Vagina (tissue), 2 donors: Measurements from ENCODE around the gene MMRN2. TPM values are rescaled to one million over a fixed set of nuclear protein-coding genes. Genes with fewer than 3 reads are reported as not detected.
"Not testable (repeated sequence)": the region's sequence is repeated elsewhere in the genome, so short reads cannot be mapped to it uniquely, and the experiment has no call there.

Experiments
- DNase-seq, 2 donors: peaks; one replicate each; pipeline ENCODE4 v3.0.0-alpha.2; 2017; ENCODE audit errors: extremely low spot score in 2 of 2
- H3K27ac ChIP-seq: fragments of 200-600 bp; sonication (generic); one replicate; pipeline ENCODE4 v1.5.1; 2019
- H3K27me3 ChIP-seq: fragments of 200-600 bp; sonication (generic); one replicate; pipeline ENCODE4 v1.5.1; 2019
- H3K36me3 ChIP-seq, 2 donors: fragments of 200-600 bp; sonication (generic); one replicate each; pipeline ENCODE4 v1.5.1; 2017 to 2019
- H3K4me1 ChIP-seq: fragments of 200-600 bp; sonication (generic); one replicate; pipeline ENCODE4 v1.5.1; 2019
- H3K4me3 ChIP-seq, 2 donors: fragments of 200-600 bp; sonication (generic); 1 replicate in 1 of 2; 2 replicates in 1 of 2; pipeline ENCODE4 v1.5.1; 2016 to 2019
- H3K9me3 ChIP-seq: fragments of 200-600 bp; sonication (generic); one replicate; pipeline ENCODE4 v1.5.1; 2019
- POLR2A ChIP-seq, 2 donors: fragments of 450-650 bp; IDR thresholded peaks; one replicate each; pipeline ENCODE4 v1.6.1; 2017; ENCODE audit warnings: antibody characterized with exemption in 2 of 2, mild to moderate bottlenecking in 2 of 2, moderate library complexity in 2 of 2
- POLR2AphosphoS5 ChIP-seq, 2 donors: sonication (generic); formaldehyde crosslinking; IDR thresholded peaks; one replicate each; pipeline ENCODE4 v1.9.0; 2017; ENCODE audit warnings: antibody characterized with exemption in 2 of 2, mild to moderate bottlenecking in 2 of 2, low read depth in 1 of 2; ENCODE audit not compliant: insufficient read depth in 1 of 2
- intact Hi-C: fragments of 100-400 bp; cut with DNase I; formaldehyde crosslinking; loops from one replicate; pipeline ENCODE4 v1.15.1; 2023
- total RNA-seq: library from RNA; depleted of rRNA; stranded (reverse); fragments of >200 nt; gene quantifications from one replicate; pipeline ENCODE4 v1.2.3, GENCODE V29; 2016
- TF ChIP-seq, protein P1 (sequence below), 3 experiments: fragments of 450-650 bp in 2 of 3; fragments of 200-600 bp in 1 of 3; sonication (generic) in 1 of 3; IDR thresholded peaks; one replicate each; pipeline ENCODE4 v1.5.1; 2017 to 2019; ENCODE audit warnings: antibody characterized with exemption in 3 of 3, mild to moderate bottlenecking in 2 of 3, moderate library complexity in 2 of 3

The MMRN2 gene, protein sequence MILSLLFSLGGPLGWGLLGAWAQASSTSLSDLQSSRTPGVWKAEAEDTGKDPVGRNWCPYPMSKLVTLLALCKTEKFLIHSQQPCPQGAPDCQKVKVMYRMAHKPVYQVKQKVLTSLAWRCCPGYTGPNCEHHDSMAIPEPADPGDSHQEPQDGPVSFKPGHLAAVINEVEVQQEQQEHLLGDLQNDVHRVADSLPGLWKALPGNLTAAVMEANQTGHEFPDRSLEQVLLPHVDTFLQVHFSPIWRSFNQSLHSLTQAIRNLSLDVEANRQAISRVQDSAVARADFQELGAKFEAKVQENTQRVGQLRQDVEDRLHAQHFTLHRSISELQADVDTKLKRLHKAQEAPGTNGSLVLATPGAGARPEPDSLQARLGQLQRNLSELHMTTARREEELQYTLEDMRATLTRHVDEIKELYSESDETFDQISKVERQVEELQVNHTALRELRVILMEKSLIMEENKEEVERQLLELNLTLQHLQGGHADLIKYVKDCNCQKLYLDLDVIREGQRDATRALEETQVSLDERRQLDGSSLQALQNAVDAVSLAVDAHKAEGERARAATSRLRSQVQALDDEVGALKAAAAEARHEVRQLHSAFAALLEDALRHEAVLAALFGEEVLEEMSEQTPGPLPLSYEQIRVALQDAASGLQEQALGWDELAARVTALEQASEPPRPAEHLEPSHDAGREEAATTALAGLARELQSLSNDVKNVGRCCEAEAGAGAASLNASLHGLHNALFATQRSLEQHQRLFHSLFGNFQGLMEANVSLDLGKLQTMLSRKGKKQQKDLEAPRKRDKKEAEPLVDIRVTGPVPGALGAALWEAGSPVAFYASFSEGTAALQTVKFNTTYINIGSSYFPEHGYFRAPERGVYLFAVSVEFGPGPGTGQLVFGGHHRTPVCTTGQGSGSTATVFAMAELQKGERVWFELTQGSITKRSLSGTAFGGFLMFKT
- total RNA-seq = 57.2 TPM

DNA sequence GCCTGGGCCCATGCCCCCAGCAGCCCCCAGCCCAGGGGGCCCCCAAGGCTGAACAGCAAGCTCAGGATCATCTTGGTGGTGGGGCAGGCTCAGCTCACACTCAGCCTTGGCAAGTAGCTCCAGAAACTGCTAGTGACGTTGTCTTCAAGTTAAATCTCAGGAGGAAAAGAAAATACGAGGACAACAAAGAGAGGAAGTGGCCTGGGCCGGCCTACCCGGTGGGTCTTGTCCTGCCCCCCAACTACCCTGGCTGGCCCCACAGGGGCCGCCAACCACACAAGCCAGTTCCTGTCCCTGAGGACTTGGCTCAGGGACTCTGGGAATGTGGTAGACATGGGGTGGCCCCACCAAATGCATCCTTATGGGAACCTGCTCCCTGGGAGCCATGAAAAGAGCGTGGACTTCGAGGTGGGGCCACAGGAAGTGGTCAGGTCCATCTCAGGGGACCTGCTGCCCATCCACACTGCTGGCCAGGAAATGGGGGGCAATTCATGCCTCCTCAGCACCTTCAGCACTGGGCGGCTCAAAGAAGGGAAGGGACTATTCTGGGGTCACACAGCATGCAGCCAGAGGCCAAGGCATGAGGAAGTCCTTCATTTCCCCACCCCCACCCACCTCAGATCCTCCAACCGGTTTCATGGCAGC, at the start of gene MMRN2:
TSS of gene MMRN2 (minus strand) at position 145 of the 645 bp plus-strand sequence. CDS start at position 71, 74 bp downstream.
- no peaks in the 10 kb centered on the region for H3K27me3 ChIP-seq
- peak in 1 of 2 donors; percentile 84 for DNase-seq
- no peaks in the 10 kb centered on the region for H3K9me3 ChIP-seq
- peaks cover 70% of the 10 kb centered on the region for H3K4me1 ChIP-seq
- intact Hi-C loops = no loop called here
- H3K36me3 ChIP-seq = no peaks in the 10 kb centered on the region
- H3K27ac ChIP-seq = peak within 1 kb of the TSS; percentile 91
- TF ChIP-seq POLR2AphosphoS5 (IDR thresholded peaks at IDR 0.05; ENCODE audit: insufficient read depth in 1 of 2, low read depth in 1 of 2) (peak in 1 of 2 donors; percentile 37), POLR2A (IDR thresholded peaks at IDR 0.05) (no peak)
- peak within 1 kb of the TSS; percentile 34 to 35 for H3K4me3 ChIP-seq

DNA sequence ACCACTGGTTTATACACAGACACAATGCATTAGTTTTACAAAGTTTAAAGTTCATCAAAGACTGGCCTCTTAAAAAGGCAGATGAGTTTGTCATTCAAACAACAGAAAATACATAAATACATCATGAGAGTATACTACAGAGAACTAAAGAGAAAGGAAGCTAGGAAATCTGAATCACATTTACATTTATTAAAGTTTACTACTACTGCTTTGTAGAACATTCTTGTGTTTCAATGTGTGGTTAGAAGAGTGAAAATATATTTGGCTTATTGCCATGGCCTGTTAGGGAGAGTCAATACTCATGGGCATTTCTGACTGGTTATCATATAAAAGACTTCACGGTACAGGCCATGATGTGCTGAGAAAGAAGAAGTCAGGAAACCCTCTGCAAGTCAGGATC, 49.7 kb upstream of the MMRN2 start:
- intact Hi-C loops, H3K27ac ChIP-seq, H3K4me1 ChIP-seq, DNase-seq, H3K9me3 ChIP-seq, H3K4me3 ChIP-seq, H3K27me3 ChIP-seq, H3K36me3 ChIP-seq: not testable (repeated sequence)

DNA sequence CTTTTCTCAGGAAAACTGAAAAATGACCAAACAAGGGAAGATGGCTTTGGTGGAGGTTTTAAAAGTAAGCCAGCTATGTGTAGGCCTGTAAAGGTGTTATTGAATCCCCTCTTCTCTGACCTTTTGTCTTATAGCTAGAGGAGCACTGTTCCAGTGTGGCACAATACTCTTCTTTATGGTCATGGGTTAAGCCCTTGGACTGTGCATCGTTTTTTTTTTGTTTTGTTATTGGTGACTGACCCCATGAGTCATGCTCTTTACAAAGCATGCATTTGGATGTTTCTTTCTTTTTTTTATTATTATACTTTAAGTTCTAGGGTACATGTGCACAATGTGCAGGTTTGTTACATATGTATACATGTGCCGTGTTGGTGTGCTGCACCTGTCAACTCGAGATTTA, 43.1 kb upstream of the MMRN2 start:
- TF ChIP-seq POLR2AphosphoS5 (IDR thresholded peaks at IDR 0.05; ENCODE audit: insufficient read depth in 1 of 2, low read depth in 1 of 2) (no peak), POLR2A (IDR thresholded peaks at IDR 0.05) (no peak)
- TF ChIP-seq, protein P1, sequence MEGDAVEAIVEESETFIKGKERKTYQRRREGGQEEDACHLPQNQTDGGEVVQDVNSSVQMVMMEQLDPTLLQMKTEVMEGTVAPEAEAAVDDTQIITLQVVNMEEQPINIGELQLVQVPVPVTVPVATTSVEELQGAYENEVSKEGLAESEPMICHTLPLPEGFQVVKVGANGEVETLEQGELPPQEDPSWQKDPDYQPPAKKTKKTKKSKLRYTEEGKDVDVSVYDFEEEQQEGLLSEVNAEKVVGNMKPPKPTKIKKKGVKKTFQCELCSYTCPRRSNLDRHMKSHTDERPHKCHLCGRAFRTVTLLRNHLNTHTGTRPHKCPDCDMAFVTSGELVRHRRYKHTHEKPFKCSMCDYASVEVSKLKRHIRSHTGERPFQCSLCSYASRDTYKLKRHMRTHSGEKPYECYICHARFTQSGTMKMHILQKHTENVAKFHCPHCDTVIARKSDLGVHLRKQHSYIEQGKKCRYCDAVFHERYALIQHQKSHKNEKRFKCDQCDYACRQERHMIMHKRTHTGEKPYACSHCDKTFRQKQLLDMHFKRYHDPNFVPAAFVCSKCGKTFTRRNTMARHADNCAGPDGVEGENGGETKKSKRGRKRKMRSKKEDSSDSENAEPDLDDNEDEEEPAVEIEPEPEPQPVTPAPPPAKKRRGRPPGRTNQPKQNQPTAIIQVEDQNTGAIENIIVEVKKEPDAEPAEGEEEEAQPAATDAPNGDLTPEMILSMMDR (IDR thresholded peaks at IDR 0.05) = no peak
- intact Hi-C loops = no loop called here
- DNase-seq = no peak
- Histone ChIP-seq H3K4me3 (no peak overlapping the region), H3K9me3 (no peaks in the 10 kb centered on the region), H3K36me3 (no peaks in the 10 kb centered on the region), H3K4me1 (no peaks in the 10 kb centered on the region), H3K27me3 (no peaks in the 10 kb centered on the region), H3K27ac (no peak overlapping the region)

DNA sequence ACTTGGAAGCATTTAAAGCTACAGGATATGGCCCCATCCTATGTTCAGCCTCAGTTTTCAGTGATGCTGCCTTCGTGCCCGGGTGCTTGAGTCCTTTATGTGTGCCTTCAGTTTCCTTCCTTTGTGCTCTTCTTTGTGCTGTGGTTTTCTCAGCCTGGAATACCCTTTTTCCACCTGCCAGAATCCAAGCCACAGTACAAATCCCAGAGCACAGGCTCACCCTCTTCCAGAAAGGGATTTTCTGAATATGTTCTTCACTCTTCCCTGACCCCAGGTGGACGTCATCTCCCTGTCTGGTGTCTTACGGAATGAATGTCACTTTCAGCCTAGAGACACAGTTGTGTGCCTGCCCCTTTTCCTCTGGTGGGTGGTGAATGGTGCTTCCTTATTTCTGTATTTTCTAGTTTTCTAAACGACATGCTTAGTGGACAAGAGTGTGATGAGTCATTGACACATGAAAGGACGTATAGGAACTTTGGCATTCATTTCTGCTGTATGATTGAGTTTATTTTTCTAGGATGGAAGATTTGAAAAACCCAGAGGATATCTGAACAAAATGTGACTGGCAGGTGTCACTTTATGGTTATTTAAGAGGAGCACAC, 42.5 kb upstream of the MMRN2 start:
- H3K36me3 ChIP-seq, H3K27me3 ChIP-seq, intact Hi-C loops, H3K4me1 ChIP-seq, H3K4me3 ChIP-seq, DNase-seq, H3K9me3 ChIP-seq, H3K27ac ChIP-seq: not testable (repeated sequence)

DNA sequence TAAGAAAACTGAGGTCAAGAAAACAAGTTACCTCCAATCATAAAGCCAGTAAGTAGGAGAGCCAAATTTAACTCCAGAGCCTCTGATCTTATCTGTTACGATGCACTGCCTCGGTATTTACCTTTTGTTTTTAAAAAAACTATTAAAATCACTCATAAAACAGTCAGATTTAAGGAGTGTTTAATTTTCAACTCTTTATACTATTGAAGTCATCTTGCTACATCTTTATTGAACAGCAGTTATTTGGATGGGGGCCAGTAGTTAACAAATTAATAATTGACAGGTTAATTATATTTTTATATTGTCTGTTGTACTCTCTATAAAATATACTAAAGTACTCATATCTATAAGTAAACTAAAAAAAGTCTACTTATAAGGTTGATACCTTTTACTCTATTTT, 35.5 kb upstream of the MMRN2 start:
- Histone ChIP-seq H3K9me3 (no peaks in the 10 kb centered on the region), H3K4me1 (peaks cover 11% of the 10 kb centered on the region), H3K4me3 (no peak overlapping the region), H3K36me3 (peaks cover 0 to 20% of the 10 kb centered on the region in 2 donors), H3K27ac (no peak overlapping the region), H3K27me3 (no peaks in the 10 kb centered on the region)
- TF ChIP-seq POLR2A (IDR thresholded peaks at IDR 0.05) (no peak), POLR2AphosphoS5 (IDR thresholded peaks at IDR 0.05; ENCODE audit: insufficient read depth in 1 of 2, low read depth in 1 of 2) (no peak)
- TF ChIP-seq, protein P1 (IDR thresholded peaks at IDR 0.05) = no peak
- no peak for DNase-seq
- intact Hi-C loops = no loop called here

DNA sequence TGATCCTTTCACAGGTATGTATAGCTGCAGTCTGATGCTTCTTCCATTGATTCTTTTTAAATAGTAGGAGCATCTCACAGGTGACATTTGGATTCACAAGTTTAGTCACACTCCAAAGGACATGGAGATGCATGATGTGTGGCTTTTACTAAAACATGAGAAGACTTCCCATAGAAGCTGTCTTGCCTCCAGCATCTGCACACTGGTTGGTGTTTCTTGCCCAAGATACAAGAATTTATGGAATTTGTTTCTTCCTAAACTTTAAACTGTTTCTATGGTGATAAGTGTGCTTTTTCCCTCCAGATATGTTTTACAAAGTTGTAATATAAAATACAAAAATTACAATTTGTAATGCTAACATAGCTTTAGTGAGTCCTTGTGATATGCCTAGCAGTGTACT, 35.0 kb upstream of the MMRN2 start:
- intact Hi-C loops = no loop called here
- Histone ChIP-seq H3K9me3 (no peaks in the 10 kb centered on the region), H3K27ac (no peak overlapping the region), H3K27me3 (no peaks in the 10 kb centered on the region), H3K4me3 (no peak overlapping the region), H3K4me1 (peaks cover 11% of the 10 kb centered on the region), H3K36me3 (peaks cover 0 to 20% of the 10 kb centered on the region in 2 donors)
- DNase-seq = no peak
- TF ChIP-seq POLR2A (IDR thresholded peaks at IDR 0.05) (no peak), POLR2AphosphoS5 (IDR thresholded peaks at IDR 0.05; ENCODE audit: insufficient read depth in 1 of 2, low read depth in 1 of 2) (no peak)
- TF ChIP-seq, protein P1 (IDR thresholded peaks at IDR 0.05) = no peak

DNA sequence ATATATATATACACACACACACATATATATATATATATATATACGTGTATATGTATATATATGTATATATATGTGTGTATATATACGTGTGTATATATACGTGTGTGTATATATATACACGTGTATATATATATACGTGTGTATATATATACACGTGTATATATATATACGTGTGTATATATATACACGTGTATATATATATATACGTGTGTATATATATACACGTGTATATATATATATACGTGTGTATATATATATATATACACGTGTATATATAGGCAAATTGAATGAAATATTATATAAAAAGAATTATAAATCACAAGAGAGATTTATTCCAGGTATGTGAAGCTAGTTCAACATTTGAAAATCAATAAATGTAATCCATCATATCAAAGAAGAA, 33.9 kb upstream of the MMRN2 start:
- DNase-seq, H3K4me3 ChIP-seq, H3K27ac ChIP-seq, H3K27me3 ChIP-seq, intact Hi-C loops, H3K9me3 ChIP-seq: not testable (repeated sequence)
- peaks cover 11% of the 10 kb centered on the region for H3K4me1 ChIP-seq
- H3K36me3 ChIP-seq = peaks cover 0 to 20% of the 10 kb centered on the region in 2 donors
